ENCODE data around the gene OR11H1.
"Not testable (repeated sequence)": the region's sequence is repeated elsewhere in the genome, so short reads cannot be mapped to it uniquely, and the experiment has no call there.

DNA sequence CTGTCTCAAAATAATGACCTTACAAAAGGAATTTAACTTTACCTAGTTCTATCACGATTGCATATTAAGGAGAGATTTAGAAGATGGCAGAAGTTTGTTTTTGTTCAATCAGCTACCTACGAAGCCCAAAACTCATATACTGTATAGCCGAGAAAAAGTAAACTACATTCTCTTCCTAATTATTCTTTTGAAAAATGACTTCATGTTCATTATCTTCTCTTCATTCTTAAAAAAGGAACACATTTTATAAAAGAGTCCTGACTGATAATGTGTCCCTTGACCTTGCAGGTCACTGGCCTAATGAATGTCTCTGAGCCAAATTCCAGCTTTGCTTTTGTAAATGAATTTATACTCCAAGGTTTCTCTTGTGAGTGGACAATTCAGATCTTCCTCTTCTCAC lies at the start of gene OR11H1:
- not testable (repeated sequence) for TF ChIP-seq GATA2, GATA3 (IDR thresholded peaks at IDR 0.05; ENCODE audit: low read depth, low read length)
